Fibroblast of pulmonary artery (primary cell): ENCODE results near the gene IPO9.

Experiments used
- DNase-seq: peaks from one replicate; pipeline ENCODE4 v3.0.0-alpha.2; 2010; ENCODE audit warnings: low read depth
- H3K4me3 ChIP-seq: replicated peaks from 2 replicates; pipeline ENCODE4 v1.5.1; 2011; ENCODE audit warnings: low read depth, mild to moderate bottlenecking, control low read depth, low read length, moderate library complexity
- CTCF ChIP-seq: IDR thresholded peaks from 2 replicates; pipeline ENCODE4 v1.5.1; 2011; ENCODE audit warnings: mild to moderate bottlenecking, control low read depth, low read length, inconsistent platforms; ENCODE audit errors: missing control alignments

Gene IPO9

GRCh38 chr1:201807958-201808632 lies 20.9 kb upstream of the IPO9 start:
- no peak for DNase-seq
- no peak overlapping the region for H3K4me3 ChIP-seq
- no peak for TF ChIP-seq CTCF

GRCh38 chr1:201808633-201808990 lies 20.3 kb upstream of the IPO9 start:
- H3K4me3 ChIP-seq: no peak overlapping the region
- TF ChIP-seq CTCF: no peak
- no peak for DNase-seq

GRCh38 chr1:201809876-201810275 lies 19.1 kb upstream of the IPO9 start:
- TF ChIP-seq CTCF: no peak
- H3K4me3 ChIP-seq: no peak overlapping the region
- no peak for DNase-seq

- no peak overlapping the region for H3K4me3 ChIP-seq
- no peak for TF ChIP-seq CTCF
- no peak for DNase-seq
Measured at GRCh38 chr1:201810466-201811216, 18.3 kb upstream of the IPO9 start.

GRCh38 chr1:201813226-201813625 lies 15.7 kb upstream of the IPO9 start:
- H3K4me3 ChIP-seq: no peak overlapping the region
- DNase-seq: no peak
- TF ChIP-seq CTCF: no peak

GRCh38 chr1:201816309-201816854 lies 12.6 kb upstream of the IPO9 start:
- H3K4me3 ChIP-seq: no peak overlapping the region
- no peak for DNase-seq
- TF ChIP-seq CTCF: no peak
